OCI-LY1 (cell line): ENCODE measurements around the gene ELF4.

Source experiments
- H2AFZ ChIP-seq: fragments of 200-600 bp; sonication (generic), shearing (Covaris generic); 2 replicates; pipeline ENCODE4 v1.6.0; 2014; ENCODE audit warnings: antibody characterized with exemption, mild to moderate bottlenecking, low read length
- H3F3A ChIP-seq: fragments of 200-600 bp; sonication (generic), shearing (Covaris generic); 2 replicates; pipeline ENCODE4 v1.6.0; 2014; ENCODE audit warnings: mild to moderate bottlenecking, antibody characterized with exemption, low read length, moderate library complexity; ENCODE audit not compliant: insufficient read depth
- H3K27ac ChIP-seq: fragments of 200-600 bp; sonication (generic); 2 replicates; pipeline ENCODE4 v1.5.1; 2014; ENCODE audit warnings: low read length, mixed run types, mild to moderate bottlenecking, low read depth; ENCODE audit not compliant: poor library complexity, severe bottlenecking
- H3K27me3 ChIP-seq: fragments of 200-600 bp; sonication (generic); 2 replicates; pipeline ENCODE4 v1.6.0; 2014; ENCODE audit warnings: antibody characterized with exemption, mild to moderate bottlenecking, low read length, moderate library complexity; ENCODE audit not compliant: insufficient read depth
- H3K36me3 ChIP-seq: fragments of 200-600 bp; sonication (generic); 2 replicates; pipeline ENCODE4 v1.6.1; 2014; ENCODE audit warnings: mild to moderate bottlenecking, antibody characterized with exemption, low read length, moderate library complexity, mixed read lengths; ENCODE audit not compliant: insufficient read depth
- H3K4me1 ChIP-seq: fragments of 200-600 bp; sonication (generic); 2 replicates; pipeline ENCODE4 v1.5.1; 2014; ENCODE audit warnings: mild to moderate bottlenecking, low read length, moderate library complexity; ENCODE audit not compliant: insufficient read depth, severe bottlenecking
- H3K4me2 ChIP-seq: fragments of 200-600 bp; sonication (generic), shearing (Covaris generic); 2 replicates; pipeline ENCODE4 v1.6.1; 2014; ENCODE audit warnings: low read length
- H3K4me3 ChIP-seq: fragments of 200-600 bp; sonication (generic); 2 replicates; pipeline ENCODE4 v1.5.1; 2014; ENCODE audit warnings: low read length, low read depth, mild to moderate bottlenecking, mixed read lengths; ENCODE audit not compliant: poor library complexity, severe bottlenecking
- H3K79me2 ChIP-seq: fragments of 200-600 bp; shearing (Covaris generic); 2 replicates; pipeline ENCODE4 v1.6.1; 2016; ENCODE audit warnings: mixed run types, low read length, mixed read lengths; ENCODE audit not compliant: insufficient read depth
- H3K9ac ChIP-seq: fragments of 200-600 bp; sonication (generic), shearing (Covaris generic); 2 replicates; pipeline ENCODE4 v1.6.1; 2014; ENCODE audit warnings: mild to moderate bottlenecking, low read length, mixed read lengths
- H3K9me2 ChIP-seq: fragments of 200-600 bp; sonication (generic), shearing (Covaris generic); 2 replicates; pipeline ENCODE4 v1.6.1; 2014; ENCODE audit warnings: low read depth, mild to moderate bottlenecking, low read length, mixed read lengths
- H3K9me3 ChIP-seq: fragments of 200-600 bp; shearing (Covaris generic); 2 replicates; pipeline ENCODE4 v1.6.1; 2014; ENCODE audit warnings: low read length, mixed read lengths
- H4K20me1 ChIP-seq: fragments of 200-600 bp; sonication (generic), shearing (Covaris generic); 2 replicates; pipeline ENCODE4 v1.6.0; 2016; ENCODE audit warnings: mild to moderate bottlenecking, low read length; ENCODE audit not compliant: insufficient read depth
- CTCF ChIP-seq: fragments of 200-600 bp; sonication (generic), shearing (Covaris generic); IDR thresholded peaks from 2 replicates; pipeline ENCODE4 v1.5.1; 2017; ENCODE audit warnings: mild to moderate bottlenecking, antibody characterized with exemption, low read length, moderate library complexity, mixed read lengths
- EZH2 ChIP-seq: fragments of 200-600 bp; sonication (generic), shearing (Covaris generic); IDR thresholded peaks from 2 replicates; pipeline ENCODE4 v1.8.0; 2017; ENCODE audit warnings: borderline replicate concordance, mixed run types, mild to moderate bottlenecking, antibody characterized with exemption, low read length, moderate library complexity, mixed read lengths

ELF4 gene

GRCh38 chrX:130072345-130072740 lies 38.0 kb downstream of the ELF4 start:
- H3K27ac ChIP-seq = no peak overlapping the region
- H3K79me2 ChIP-seq = no peaks in the 10 kb centered on the region
- no peaks in the 10 kb centered on the region for H3K9me3 ChIP-seq
- no peaks in the 10 kb centered on the region for H3K27me3 ChIP-seq
- H3K4me3 ChIP-seq = no peak overlapping the region
- no peak for TF ChIP-seq EZH2
- TF ChIP-seq CTCF = no peak
- no peaks in the 10 kb centered on the region for H3F3A ChIP-seq
- no peaks in the 10 kb centered on the region for H4K20me1 ChIP-seq
- H3K4me2 ChIP-seq = no peak overlapping the region
- H3K9ac ChIP-seq = no peak overlapping the region
- H3K36me3 ChIP-seq = peaks cover 41% of the 10 kb centered on the region
- H2AFZ ChIP-seq = no peak overlapping the region
- H3K9me2 ChIP-seq = no peaks in the 10 kb centered on the region
- no peaks in the 10 kb centered on the region for H3K4me1 ChIP-seq

- H3K4me1 ChIP-seq = no peaks in the 10 kb centered on the region
- no peak overlapping the region for H2AFZ ChIP-seq
- no peaks in the 10 kb centered on the region for H3K9me3 ChIP-seq
- no peaks in the 10 kb centered on the region for H3K79me2 ChIP-seq
- no peak overlapping the region for H3K4me3 ChIP-seq
- H3K36me3 ChIP-seq = peaks cover 45% of the 10 kb centered on the region
- H3K9me2 ChIP-seq = no peaks in the 10 kb centered on the region
- no peak overlapping the region for H3K27ac ChIP-seq
- H3K4me2 ChIP-seq = no peak overlapping the region
- H4K20me1 ChIP-seq = no peaks in the 10 kb centered on the region
- no peaks in the 10 kb centered on the region for H3F3A ChIP-seq
- no peak overlapping the region for H3K9ac ChIP-seq
- no peak for TF ChIP-seq CTCF
- TF ChIP-seq EZH2 = no peak
- H3K27me3 ChIP-seq = no peaks in the 10 kb centered on the region
Observed at GRCh38 chrX:130071611-130072344, 38.5 kb downstream of the ELF4 start.

GRCh38 chrX:130066975-130067615 lies 43.2 kb downstream of the ELF4 start:
- H3K4me1 ChIP-seq = no peaks in the 10 kb centered on the region
- no peak overlapping the region for H3K9ac ChIP-seq
- no peaks in the 10 kb centered on the region for H4K20me1 ChIP-seq
- H3K4me2 ChIP-seq = no peak overlapping the region
- H2AFZ ChIP-seq = no peak overlapping the region
- no peaks in the 10 kb centered on the region for H3F3A ChIP-seq
- H3K4me3 ChIP-seq = no peak overlapping the region
- H3K36me3 ChIP-seq = peaks cover 43% of the 10 kb centered on the region
- H3K9me3 ChIP-seq = no peaks in the 10 kb centered on the region
- H3K27me3 ChIP-seq = no peaks in the 10 kb centered on the region
- H3K9me2 ChIP-seq = no peaks in the 10 kb centered on the region
- no peaks in the 10 kb centered on the region for H3K79me2 ChIP-seq
- TF ChIP-seq CTCF (no peak), EZH2 (no peak)
- H3K27ac ChIP-seq = no peak overlapping the region
